Panc1 (cell line): ENCODE measurements around the gene EIF4E3.

Experiments
- CTCF ChIP-seq: fragments of 450-650 bp; IDR thresholded peaks from 2 replicates; pipeline ENCODE4 v1.5.1; 2017; ENCODE audit warnings: mild to moderate bottlenecking
- POLR2AphosphoS5 ChIP-seq: IDR thresholded peaks from 2 replicates; pipeline ENCODE4 v1.6.1; 2012; ENCODE audit warnings: mild to moderate bottlenecking, low read depth, low read length, moderate library complexity
- REST ChIP-seq, 2 experiments: IDR thresholded peaks; 2 replicates each; pipeline ENCODE4 v1.6.1; 2011 to 2012; ENCODE audit warnings: low read depth in 2 of 2, control low read depth in 1 of 2, low read length in 1 of 2, mild to moderate bottlenecking in 1 of 2, moderate library complexity in 1 of 2; ENCODE audit not compliant: insufficient read depth in 1 of 2
- SIN3A ChIP-seq: IDR thresholded peaks from 2 replicates; pipeline ENCODE4 v1.6.1; 2012; ENCODE audit warnings: low read depth, mild to moderate bottlenecking, low read length, moderate library complexity, borderline replicate concordance; ENCODE audit not compliant: insufficient read depth
- TCF7L2 ChIP-seq: IDR thresholded peaks from 2 replicates; pipeline ENCODE4 v1.6.1; 2011; ENCODE audit warnings: mild to moderate bottlenecking, low read depth, low read length, inconsistent platforms

- TF ChIP-seq POLR2AphosphoS5, result no peak
- TF ChIP-seq CTCF, result no peak
- TF ChIP-seq TCF7L2, result no peak
- TF ChIP-seq SIN3A, result no peak
- no peak for TF ChIP-seq REST (IDR thresholded peaks at IDR 0.05; ENCODE audit: insufficient read depth in 1 of 2, low read depth in 2 of 2, low read length in 1 of 2)
Observed at GRCh38 chr3:71662056-71662455, 63.1 kb downstream of the EIF4E3 start.
